HG02763 (cell line): ENCODE results near the gene CD93.

Experiments used
- ATAC-seq: cut with Tn5 transposase; IDR thresholded peaks from one replicate; pipeline ENCODE4 v1.9.1; 2021; ENCODE audit warnings: mild to moderate bottlenecking, moderate library complexity; ENCODE audit not compliant: unreplicated experiment

The CD93 gene

DNA sequence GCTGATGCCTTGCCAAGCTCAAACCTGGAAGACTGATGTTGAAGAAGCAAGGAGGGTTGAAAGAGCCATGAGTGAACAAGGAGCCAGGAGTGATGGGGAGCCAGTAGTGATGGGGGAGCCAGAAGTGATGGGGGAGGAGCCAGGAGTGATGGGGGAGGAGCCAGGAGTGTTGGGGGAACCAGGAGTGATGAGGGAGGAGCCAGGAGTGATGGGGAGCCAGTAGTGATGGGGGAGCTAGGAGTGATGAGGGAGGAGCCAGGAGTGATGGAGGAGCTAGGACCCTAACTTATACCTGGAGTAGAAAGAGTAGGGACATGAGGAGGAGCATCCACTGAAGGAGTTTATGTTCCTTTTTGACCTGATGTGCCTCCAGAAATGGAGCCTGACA lies 14.6 kb upstream of the CD93 start:
- no peak for ATAC-seq

DNA sequence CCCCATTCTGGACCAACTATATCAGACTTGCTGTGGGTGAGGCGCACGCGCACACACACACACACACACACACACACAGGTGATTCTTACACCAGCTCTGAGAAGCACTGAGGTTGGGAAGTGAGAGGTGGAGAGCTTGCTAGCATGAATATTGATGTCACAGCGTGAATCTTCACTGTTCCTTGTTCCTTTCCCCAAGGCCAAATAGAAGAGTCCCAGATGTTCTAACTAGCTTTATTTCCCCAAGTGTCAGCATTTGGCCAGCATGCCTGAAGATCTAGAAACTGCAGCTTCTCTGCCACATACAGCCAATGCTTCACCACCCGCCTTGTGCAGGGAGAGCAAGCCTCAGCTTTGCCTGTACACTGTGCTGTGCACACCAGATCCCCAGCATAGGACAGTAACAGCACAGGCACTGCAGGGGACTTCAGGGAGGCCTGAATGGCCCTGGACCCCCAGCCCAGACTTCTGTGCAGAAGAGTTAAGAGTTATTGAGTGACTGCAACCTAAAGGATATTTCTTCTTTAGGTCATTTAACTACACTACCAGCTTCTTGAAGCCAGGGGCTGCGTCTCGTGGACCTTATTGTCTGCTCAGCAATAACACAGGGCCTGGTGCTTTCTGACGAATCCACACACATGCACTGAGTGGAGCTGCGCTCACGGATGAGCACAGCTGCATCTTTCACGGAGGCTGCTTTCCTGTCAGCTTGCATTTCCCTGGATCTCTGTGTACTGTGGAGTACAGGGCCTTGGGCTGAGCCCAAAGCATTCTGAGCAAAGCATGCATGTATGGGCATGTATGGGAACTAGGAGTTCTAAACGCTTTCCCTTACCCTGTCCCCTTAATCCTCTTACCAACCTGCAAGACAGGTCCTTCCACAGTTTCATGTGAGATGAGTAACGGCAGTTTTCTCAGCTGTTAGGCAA lies 13.9 kb upstream of the CD93 start:
- no peak for ATAC-seq

DNA sequence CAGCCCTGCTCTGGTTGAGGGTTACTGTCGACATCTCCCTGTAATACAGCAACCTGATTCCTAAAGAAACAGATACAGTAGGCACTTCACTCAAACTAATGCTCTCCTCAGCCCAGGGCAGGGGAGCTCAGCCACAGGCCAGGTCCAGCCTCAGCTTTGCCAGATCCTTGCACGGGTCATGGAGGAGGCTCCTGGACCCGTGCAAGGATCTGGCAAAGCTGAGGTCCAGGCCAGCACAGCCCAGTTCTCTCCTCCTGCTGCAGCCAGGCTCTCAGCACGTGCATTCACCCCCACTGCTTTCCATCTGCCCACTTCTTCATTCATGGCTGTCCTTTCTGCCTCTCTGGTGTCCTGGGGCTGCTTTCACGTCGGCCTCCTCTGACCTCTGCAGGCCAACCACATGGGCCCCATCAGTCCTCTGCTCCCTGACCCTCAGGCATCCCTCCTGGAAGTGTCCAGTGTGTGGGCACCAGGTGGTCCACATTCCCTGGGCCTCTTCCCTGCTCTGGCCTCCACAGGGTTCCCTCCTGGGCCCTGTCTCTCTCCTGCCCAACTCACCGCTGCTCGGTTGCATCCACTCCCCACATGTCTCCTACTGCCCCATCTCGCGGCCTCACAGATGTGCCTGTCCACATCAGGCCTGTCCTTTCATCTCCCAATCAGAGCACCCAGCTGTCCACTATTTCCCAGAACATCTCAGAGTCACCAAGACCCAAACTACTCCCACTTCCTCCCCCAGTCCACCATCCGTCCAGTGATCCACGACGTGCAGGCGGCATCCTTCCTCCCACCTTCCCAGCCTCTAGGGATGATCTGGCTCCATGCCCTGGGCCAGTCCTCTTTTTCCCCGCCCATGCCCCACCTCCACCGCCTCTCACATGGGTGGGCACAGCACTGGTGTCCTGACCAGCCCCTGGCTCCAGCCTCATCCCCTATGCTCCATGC lies 11.8 kb upstream of the CD93 start:
- no peak for ATAC-seq

DNA sequence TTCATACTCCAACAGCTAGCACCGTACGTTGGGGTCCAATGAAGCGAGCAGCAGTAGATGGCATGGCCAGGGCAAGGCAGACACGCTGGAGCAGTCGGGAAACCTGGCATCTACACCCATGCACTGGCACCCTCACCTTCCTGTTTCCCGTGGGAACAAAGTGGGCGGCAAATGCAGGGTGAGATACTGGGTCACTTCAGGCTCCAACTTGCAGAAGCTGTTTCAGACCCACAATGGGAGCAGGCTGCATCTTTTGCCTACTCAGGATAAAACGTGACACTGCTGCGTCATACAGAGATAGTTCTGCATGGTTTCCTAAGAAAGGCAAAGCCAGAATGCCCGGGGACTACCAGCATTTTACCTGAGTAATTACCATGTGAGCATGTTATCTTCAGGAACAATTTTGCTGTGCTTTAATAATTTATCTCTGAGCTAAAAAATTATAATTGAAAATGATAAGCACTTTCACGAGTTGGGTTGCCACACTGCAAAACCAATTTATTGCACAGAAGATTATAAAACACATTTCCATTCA lies 10.9 kb upstream of the CD93 start:
- no peak for ATAC-seq

- ATAC-seq: no peak
Measured at GRCh38 chr20:23096097-23096496, 10.0 kb upstream of the CD93 start.

DNA sequence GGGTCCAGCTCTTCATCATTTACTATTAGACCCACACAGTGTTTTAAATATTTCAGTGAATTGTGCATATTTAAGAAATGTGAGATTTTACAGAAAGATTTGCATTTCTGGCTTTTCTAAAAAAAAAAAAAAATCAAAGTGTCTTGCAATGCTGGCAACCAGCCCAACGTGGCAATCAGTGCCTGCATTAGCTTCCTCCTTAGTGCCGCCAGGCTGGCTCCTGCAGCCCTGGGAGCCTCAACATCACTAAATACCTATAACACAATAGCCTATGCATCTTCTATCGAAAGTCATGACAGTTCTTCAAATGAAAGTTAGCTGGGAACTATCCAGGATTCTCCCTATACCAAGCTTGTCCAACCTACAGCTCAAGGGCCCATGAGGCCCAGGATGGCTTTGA lies 9.4 kb upstream of the CD93 start:
- ATAC-seq: no peak

GRCh38 chr20:23094927-23095326 lies 8.8 kb upstream of the CD93 start:
- no peak for ATAC-seq

- ATAC-seq: no peak
Measured at GRCh38 chr20:23094213-23094896, 8.2 kb upstream of the CD93 start.

DNA sequence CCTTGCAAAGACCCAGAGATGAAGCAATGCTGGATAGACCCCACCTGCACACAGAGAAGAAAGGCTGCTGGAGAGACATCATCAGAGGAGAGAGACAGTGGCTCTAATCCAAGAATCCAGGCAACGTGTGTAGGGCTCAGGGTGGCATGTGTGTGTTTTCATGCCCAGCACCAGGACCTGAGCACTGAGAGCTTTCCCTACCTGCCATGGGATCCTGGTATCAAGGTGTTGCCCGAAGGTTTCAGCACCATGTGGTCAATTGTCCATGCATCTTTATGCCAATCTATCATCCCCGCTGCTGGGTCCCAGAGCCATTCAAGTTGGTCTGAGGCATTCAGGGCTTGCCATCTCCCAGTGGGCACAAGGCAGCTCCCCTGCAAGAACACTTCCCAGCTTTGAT lies 7.5 kb upstream of the CD93 start:
- ATAC-seq: no peak

DNA sequence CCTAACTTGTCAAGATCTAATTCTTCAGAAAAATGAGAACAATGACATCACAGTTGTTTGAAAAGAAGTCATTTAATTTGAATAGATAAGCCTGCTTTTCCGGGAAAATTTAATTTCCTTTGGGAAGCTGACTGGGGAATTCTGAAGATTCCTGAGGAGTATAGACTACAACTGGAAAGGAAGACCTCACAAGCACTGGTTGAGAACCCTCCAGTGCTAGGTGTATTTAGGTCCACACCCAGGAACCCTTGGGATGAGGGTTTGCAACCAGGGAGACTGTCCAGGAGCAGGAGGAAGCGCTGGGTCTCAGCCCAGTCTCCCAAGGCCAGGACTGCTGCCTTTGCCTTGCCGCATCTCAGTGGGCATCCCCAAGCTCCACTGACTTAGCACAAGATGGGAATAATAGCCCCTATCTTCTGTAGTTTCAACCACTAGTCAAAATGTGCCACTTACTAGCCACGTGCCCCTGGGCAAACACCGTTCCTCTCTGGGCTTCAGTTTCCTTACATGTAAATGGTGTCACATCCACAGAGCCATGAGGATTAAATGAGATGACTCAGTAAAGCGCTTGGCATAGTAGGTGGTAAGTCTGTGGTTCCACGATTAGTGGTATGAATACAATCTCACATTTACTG lies 6.9 kb upstream of the CD93 start:
- no peak for ATAC-seq

DNA sequence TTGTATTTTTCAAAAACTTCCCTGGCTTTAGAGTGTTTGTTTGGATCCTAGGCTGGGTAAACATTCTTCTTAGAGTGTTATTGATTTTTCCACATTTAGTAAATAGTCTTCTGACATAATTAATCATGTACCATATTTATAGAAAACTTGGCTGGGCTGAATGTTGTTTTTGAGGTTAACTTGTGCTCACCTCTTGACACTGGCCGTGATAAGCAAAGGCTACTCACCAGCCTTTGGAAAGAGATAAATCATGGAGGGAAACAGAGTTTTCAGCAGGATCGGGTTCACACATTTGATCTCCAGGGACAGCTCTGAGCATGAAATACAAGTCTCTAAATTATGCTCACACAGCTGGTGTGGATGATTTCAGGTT lies 6.2 kb upstream of the CD93 start:
- ATAC-seq: no peak

GRCh38 chr20:23091721-23092383 lies 5.7 kb upstream of the CD93 start:
- ATAC-seq: no peak

- ATAC-seq: no peak
Measured at GRCh38 chr20:23090878-23091277, 4.8 kb upstream of the CD93 start.

DNA sequence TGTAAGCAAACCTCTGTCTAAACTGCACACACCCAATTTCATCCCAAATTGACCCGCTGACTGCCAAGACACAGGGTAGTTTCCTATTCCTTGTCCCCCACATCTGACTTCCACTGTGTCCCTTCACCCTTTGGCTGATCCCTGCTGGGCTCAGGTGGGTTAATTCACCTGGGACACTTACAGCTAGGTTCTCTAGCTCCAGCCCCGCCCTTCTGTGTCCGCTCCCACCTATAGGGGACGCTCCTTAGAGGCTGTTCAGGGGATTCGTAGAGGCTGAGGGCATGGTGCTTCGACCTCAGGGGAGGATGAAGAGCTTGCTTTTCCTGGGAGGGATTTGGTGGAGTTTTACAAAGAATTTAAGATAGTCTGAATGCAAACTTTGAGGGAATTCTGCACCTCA lies 4.0 kb upstream of the CD93 start:
- ATAC-seq: no peak

DNA sequence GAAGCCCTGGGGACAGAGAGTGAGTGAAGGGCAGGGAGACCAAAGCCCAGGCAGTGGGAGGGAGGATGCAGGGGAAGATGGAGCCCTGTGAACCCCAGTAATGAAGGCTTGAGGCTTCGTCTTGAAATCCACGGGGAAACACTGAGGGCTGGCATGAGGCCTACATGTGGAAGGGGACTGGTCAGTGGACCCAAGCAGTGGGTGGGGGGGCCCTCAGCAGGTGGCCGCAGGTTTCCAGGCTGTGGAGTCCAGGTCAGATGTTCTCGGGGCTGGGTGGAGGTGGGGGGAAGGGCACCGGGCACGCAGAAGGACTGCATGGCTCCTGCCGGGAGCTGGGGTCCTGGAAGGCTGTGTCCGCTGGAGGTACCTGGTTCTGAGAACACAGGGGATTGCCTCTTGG lies 2.7 kb upstream of the CD93 start:
- no peak for ATAC-seq

DNA sequence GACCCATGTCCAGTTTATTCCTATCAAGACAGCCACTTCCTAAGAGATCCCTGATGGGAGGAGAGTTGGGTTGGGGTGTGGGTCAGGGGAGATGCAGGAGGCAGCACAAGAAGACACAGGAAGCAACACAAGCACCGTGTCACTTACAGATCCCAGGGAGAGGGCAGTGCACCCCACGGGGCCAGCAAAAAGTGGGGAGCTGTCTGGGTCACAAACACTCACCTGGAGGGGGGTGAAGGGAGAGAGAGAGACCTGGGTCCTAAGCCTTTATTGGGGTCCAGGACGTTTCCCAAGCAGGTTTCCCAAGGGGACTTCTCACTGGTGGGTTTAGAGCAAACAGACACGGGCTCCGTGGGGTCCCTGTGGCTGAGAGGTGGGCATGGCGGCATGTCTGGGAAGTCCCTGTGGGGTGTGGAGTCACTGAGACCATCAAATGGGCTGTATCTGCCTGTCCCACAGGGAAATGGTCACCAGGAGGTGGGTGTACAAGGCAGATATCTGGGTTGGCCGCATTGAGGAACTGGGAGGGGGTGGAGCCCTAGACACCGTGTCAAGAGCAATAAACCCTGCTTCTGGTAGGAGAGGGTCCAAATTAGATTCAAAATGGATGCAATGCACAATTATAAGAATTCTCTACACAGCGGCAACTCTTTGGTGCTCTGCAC lies 1.6 kb upstream of the CD93 start:
- no peak for ATAC-seq

- no peak for ATAC-seq
Measured at GRCh38 chr20:23086931-23087411, 847 bp upstream of the CD93 start.

DNA sequence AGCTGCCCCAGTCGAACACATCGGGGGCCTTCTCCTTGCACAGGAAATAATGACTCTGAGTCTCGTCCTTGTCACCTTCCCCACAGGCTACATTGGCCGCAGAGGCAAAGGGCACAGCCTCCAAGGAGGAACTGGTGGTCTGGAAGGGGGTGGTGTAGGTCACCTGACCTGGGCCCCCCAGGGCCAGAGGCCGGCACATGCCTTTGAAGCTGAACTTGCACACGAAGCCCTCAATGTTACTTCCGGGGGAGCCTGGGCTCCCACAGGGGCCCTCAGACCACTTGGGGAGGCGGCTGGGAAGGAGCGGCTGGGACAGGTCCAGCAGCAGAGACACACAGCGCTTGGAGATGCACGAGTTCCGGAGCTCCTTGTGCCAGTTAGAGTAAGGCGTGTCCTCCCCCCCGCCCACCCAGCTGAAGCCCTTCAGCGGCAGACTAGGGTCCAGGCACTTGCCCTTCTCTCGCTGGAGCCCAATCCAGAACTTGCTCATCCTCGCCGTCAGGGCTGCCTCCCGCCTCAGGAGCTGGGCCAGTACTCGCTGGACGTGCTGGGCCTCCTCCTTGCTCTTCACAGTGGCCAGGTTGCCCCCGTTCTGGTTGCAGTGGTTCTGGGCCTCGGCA lies 578 bp downstream of the CD93 start:
- no peak for ATAC-seq

DNA sequence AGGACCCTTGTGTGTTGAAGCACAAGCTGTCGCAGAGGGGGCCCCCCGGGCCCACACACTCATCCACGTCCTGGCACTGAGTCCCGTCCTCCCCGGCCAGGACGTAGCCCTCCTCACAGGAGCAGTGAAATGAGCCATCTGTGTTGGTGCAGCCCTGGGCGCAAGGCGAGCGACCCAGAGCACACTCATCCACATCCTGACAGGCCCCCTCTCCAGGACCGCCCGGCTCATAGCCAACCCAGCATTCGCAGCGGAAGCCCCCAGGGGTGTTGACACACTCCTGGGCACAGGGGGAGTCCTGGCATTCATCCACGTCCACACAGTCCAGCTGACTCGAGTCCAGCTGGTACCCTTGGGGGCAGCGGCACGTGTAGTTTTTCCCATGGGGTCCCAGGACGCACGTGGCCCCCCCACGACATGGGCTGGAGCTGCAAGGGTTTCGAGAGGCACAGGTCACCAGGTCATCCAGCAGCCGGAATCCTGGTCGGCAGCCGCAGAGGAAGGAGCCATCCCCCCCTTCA lies 1.2 kb downstream of the CD93 start:
- ATAC-seq: no peak
